ENCODE data around the gene CELF2. TPM values are rescaled to one million over a fixed set of nuclear protein-coding genes. Genes with fewer than 3 reads are reported as not detected.

Gene CELF2
- total and polyA plus RNA-seq, 2 experiments from 2014 or later: 16.6 to 26.9 TPM

DNA sequence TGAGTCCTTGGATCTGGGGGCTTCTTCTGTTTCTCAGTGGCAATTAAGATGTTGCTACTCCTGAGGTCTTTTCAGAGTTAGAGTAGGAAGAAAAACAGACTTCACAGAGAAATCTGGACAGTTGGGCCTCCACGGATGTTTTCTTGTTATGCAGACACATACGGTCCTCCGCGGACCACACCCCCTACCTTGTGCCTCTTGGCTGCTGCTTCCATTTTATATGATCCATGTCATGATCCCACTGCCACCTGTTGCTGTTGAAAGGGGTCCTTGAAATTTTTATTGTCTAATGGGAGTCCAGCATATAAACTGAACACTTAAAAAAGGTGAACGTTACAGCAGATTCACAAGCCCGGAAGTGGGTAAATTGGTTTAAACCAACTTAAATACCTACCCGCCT is 8.3 kb downstream of the CELF2 start:
- no peaks in the 10 kb centered on the region for H4K20me1 ChIP-seq (ENCODE audit: insufficient read depth, poor library complexity, severe bottlenecking)
- H3K4me3 ChIP-seq: no peak overlapping the region
- no peaks in the 10 kb centered on the region for H3K4me1 ChIP-seq (ENCODE audit: insufficient read depth)
- H3K9me3 ChIP-seq (ENCODE audit: low read depth): no peaks in the 10 kb centered on the region
- DNase-seq (ENCODE audit: low spot score): no peak
- H3K4me2 ChIP-seq: no peak overlapping the region
- no peaks in the 10 kb centered on the region for H3K9me2 ChIP-seq (replicated peaks; ENCODE audit: insufficient read depth)
- peak overlapping the region; percentile 56 for H3K27ac ChIP-seq
- TF ChIP-seq EZH2phosphoT487 (IDR thresholded peaks at IDR 0.05; ENCODE audit: low read depth, severe bottlenecking, unreplicated experiment) (no peak), EZH2 (IDR thresholded peaks at IDR 0.05; ENCODE audit: borderline replicate concordance) (no peak)
- TF ChIP-seq, protein P1, sequence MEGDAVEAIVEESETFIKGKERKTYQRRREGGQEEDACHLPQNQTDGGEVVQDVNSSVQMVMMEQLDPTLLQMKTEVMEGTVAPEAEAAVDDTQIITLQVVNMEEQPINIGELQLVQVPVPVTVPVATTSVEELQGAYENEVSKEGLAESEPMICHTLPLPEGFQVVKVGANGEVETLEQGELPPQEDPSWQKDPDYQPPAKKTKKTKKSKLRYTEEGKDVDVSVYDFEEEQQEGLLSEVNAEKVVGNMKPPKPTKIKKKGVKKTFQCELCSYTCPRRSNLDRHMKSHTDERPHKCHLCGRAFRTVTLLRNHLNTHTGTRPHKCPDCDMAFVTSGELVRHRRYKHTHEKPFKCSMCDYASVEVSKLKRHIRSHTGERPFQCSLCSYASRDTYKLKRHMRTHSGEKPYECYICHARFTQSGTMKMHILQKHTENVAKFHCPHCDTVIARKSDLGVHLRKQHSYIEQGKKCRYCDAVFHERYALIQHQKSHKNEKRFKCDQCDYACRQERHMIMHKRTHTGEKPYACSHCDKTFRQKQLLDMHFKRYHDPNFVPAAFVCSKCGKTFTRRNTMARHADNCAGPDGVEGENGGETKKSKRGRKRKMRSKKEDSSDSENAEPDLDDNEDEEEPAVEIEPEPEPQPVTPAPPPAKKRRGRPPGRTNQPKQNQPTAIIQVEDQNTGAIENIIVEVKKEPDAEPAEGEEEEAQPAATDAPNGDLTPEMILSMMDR (IDR thresholded peaks at IDR 0.05; ENCODE audit: poor library complexity): no peak
- 82% methylated on average over 7 of the region's 7 CpGs for WGBS (ENCODE audit: low lambda C conversion rate, missing lambda C conversion rate)
- H3K27me3 ChIP-seq: peaks cover 23% of the 10 kb centered on the region
- no peak overlapping the region for H2AFZ ChIP-seq
- H3K36me3 ChIP-seq (replicated peaks; ENCODE audit: insufficient read depth, low read depth): no peaks in the 10 kb centered on the region
- peaks cover 5% of the 10 kb centered on the region for H3K79me2 ChIP-seq

DNA sequence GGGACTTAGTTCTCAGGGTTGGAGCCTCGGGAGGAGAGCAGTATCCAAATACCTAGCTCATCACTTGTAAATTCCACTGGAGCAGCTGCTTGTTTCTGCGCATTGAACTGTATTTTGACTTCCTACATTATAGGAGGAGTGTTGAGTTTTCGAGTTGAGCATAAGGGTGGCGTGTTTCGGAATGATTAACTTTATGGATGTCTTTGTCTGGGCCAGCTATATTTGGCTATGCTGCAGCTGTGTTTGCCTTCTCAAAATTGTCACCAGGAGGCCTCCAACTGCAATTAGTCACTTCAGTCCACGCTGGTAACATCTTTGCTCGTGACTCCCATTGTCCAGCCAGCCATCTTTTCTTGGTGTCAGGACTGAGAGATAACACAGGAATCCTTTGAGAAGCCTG is 9.1 kb downstream of the CELF2 start:
- 61% methylated on average over 7 of the region's 7 CpGs for WGBS (ENCODE audit: low lambda C conversion rate, missing lambda C conversion rate)
- Histone ChIP-seq H3K27me3 (peaks cover 15% of the 10 kb centered on the region), H3K4me3 (no peak overlapping the region), H3K79me2 (no peaks in the 10 kb centered on the region), H2AFZ (no peak overlapping the region), H3K4me1 (ENCODE audit: insufficient read depth) (no peaks in the 10 kb centered on the region), H3K9me3 (ENCODE audit: low read depth) (no peaks in the 10 kb centered on the region), H3K4me2 (no peak overlapping the region), H3K36me3 (replicated peaks; ENCODE audit: insufficient read depth, low read depth) (no peaks in the 10 kb centered on the region), H4K20me1 (ENCODE audit: insufficient read depth, poor library complexity, severe bottlenecking) (no peaks in the 10 kb centered on the region), H3K9me2 (replicated peaks; ENCODE audit: insufficient read depth) (no peaks in the 10 kb centered on the region), H3K27ac (peak overlapping the region; percentile 56)
- no peak for TF ChIP-seq EZH2phosphoT487 (IDR thresholded peaks at IDR 0.05; ENCODE audit: low read depth, severe bottlenecking, unreplicated experiment)
- TF ChIP-seq, protein P1 (IDR thresholded peaks at IDR 0.05; ENCODE audit: poor library complexity): no peak
- TF ChIP-seq EZH2 (IDR thresholded peaks at IDR 0.05; ENCODE audit: borderline replicate concordance): no peak
- DNase-seq (ENCODE audit: low spot score): no peak

DNA sequence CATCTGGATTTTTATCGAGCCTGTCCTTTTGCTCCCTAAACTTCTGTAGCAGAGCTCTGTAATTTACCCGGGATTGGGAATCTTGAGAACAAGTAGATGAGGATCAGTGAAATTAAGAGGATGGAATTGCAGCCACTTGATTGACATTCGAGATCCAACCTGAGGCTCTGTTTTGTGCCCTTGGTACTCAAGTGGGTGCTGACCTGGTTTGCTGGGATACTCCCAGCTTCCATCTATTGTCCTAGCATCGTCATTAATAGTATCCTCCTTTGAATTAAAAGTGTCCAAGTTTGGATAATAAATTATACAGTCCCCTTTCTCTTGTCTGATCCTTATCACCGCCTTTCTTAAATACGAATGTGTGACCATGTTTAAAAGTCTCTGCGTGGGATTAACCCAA is 17.1 kb downstream of the CELF2 start:
- DNase-seq (ENCODE audit: low spot score): no peak
- Histone ChIP-seq H3K4me2 (no peak overlapping the region), H4K20me1 (ENCODE audit: insufficient read depth, poor library complexity, severe bottlenecking) (no peaks in the 10 kb centered on the region), H3K27me3 (no peaks in the 10 kb centered on the region), H2AFZ (no peak overlapping the region), H3K9me3 (ENCODE audit: low read depth) (no peaks in the 10 kb centered on the region), H3K4me3 (no peak overlapping the region), H3K9me2 (replicated peaks; ENCODE audit: insufficient read depth) (no peaks in the 10 kb centered on the region), H3K4me1 (ENCODE audit: insufficient read depth) (peaks cover 13% of the 10 kb centered on the region), H3K27ac (peak overlapping the region; percentile 73), H3K36me3 (replicated peaks; ENCODE audit: insufficient read depth, low read depth) (no peaks in the 10 kb centered on the region), H3K79me2 (no peaks in the 10 kb centered on the region)
- TF ChIP-seq, protein P1 (IDR thresholded peaks at IDR 0.05; ENCODE audit: poor library complexity): no peak
- TF ChIP-seq EZH2phosphoT487 (IDR thresholded peaks at IDR 0.05; ENCODE audit: low read depth, severe bottlenecking, unreplicated experiment): no peak
- no peak for TF ChIP-seq EZH2 (IDR thresholded peaks at IDR 0.05; ENCODE audit: borderline replicate concordance)
- WGBS (ENCODE audit: low lambda C conversion rate, missing lambda C conversion rate): 83% methylated on average over 7 of the region's 7 CpGs

All from hepatocyte (in vitro differentiated cells).